Activated CD4-positive, CD25-positive, alpha-beta regulatory T cell treated with anti-CD3 and anti-CD28 coated beads, Interleukin-2, amount 50 U/mL, for 24 hours (primary cell): ENCODE measurements around the gene TMBIM6.
"Not testable (repeated sequence)": the region's sequence is repeated elsewhere in the genome, so short reads cannot be mapped to it uniquely, and the experiment has no call there.

Source experiments
- ATAC-seq, 2 donors: fragments of 150-1000 bp; cut with Tn5 transposase; one replicate each; pipeline ENCODE4 v1.10.0; 2021; ENCODE audit warnings: mild to moderate bottlenecking in 1 of 2, moderate library complexity in 1 of 2

The TMBIM6 gene

GRCh38 chr12:49740930-49741881 lies at the start of gene TMBIM6:
TMBIM6 (plus strand) TSS chr12:49741557; CDS start chr12:49752494, 10,937 bp downstream.
- peak; percentile 92 to 95 for ATAC-seq

- no peak for ATAC-seq
Measured at GRCh38 chr12:49692851-49693250, 48.5 kb upstream of the TMBIM6 start.

- ATAC-seq = no peak
Measured at GRCh38 chr12:49693931-49694444, 47.4 kb upstream of the TMBIM6 start.

GRCh38 chr12:49696723-49697122 lies 44.6 kb upstream of the TMBIM6 start:
- no peak for ATAC-seq

- ATAC-seq = no peak
Measured at GRCh38 chr12:49697808-49698207, 43.5 kb upstream of the TMBIM6 start.

- peak; percentile 42 to 45 for ATAC-seq
Measured at GRCh38 chr12:49698619-49699545, 42.5 kb upstream of the TMBIM6 start.

- ATAC-seq = no peak
Measured at GRCh38 chr12:49702009-49702408, 39.3 kb upstream of the TMBIM6 start.

- no peak for ATAC-seq
Measured at GRCh38 chr12:49702676-49703215, 38.6 kb upstream of the TMBIM6 start.

- ATAC-seq = peak; percentile 63 to 64
Measured at GRCh38 chr12:49703647-49704137, 37.7 kb upstream of the TMBIM6 start.

GRCh38 chr12:49705479-49706134 lies 35.8 kb upstream of the TMBIM6 start:
- no peak for ATAC-seq

- ATAC-seq = peak; percentile 8 to 15
Measured at GRCh38 chr12:49706351-49707127, 34.8 kb upstream of the TMBIM6 start.

GRCh38 chr12:49707128-49707811 lies 34.1 kb upstream of the TMBIM6 start, which contains the start of gene FMNL3:
FMNL3 (minus strand) TSS chr12:49707405; CDS start chr12:49707180, 225 bp downstream.
- ATAC-seq = peak; percentile 89 to 90

GRCh38 chr12:49707812-49708147 lies 33.6 kb upstream of the TMBIM6 start:
- no peak for ATAC-seq

- no peak for ATAC-seq
Measured at GRCh38 chr12:49708851-49709250, 32.5 kb upstream of the TMBIM6 start.

- ATAC-seq = not testable (repeated sequence)
Measured at GRCh38 chr12:49713952-49714351, 27.4 kb upstream of the TMBIM6 start.

GRCh38 chr12:49716553-49716952 lies 24.8 kb upstream of the TMBIM6 start:
- ATAC-seq = no peak

GRCh38 chr12:49717800-49718199 lies 23.6 kb upstream of the TMBIM6 start:
- ATAC-seq = not testable (repeated sequence)

- ATAC-seq = no peak
Measured at GRCh38 chr12:49720214-49720613, 21.1 kb upstream of the TMBIM6 start.

GRCh38 chr12:49721355-49721754 lies 20.0 kb upstream of the TMBIM6 start:
- not testable (repeated sequence) for ATAC-seq

GRCh38 chr12:49728446-49728845 lies 12.9 kb upstream of the TMBIM6 start:
- ATAC-seq = no peak
